Measurements from ENCODE around the gene MEF2A.

MEF2A gene

DNA sequence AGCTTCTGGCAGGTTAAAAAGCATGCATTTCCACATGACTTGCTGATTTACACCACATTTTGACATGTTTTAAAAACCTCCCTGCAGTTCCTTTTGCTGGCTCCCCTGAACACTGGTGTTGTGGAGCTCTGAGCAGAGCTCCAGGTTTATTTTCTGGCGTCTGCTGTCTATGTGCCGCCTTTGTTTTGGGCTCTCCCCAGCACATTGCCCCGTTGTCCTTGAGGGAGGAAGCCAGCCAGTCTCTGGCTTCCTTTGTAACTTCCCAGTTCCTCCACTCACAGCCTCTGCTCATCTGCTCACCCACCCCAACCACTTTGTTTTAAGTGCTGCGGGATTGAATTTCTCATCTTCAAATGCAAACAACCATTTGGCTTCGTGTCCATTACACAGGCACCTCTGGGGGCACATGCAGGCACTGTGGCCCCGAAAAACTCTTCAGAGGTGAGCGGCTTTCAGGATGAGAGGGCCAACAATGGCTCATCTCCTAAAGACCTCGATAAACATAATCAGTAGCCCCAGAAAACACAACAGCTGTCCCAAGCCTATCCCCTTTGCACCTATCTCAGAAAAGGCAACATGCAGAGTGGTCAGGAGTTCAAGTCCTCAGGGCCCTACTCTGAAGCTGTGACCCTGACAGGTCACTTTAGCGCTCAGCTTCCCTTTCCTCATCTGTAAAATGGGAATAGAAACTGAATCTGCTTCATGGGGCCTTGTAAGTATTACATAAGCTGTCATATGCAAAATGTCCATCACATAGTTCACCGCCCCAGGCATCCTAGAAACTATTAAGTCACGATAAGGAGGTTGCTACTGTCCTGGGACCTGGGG, 1.3 kb upstream of the MEF2A start:
- DNase-seq: peak; percentile 74

DNA sequence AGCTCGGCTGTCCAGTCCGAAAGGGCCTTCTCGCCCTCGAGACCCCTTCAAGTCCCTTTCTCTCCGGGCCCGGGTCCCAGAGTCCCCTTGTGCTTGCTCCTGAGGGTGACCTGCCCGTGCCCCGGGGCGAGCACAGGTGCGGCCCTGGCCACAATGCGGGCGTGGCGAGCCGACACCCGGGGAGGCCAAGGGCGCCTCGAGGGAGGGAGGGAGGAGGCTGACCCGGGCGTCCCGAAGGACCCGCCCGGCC, 810 bp upstream of the MEF2A start:
- DNase-seq: no peak

- no peak for DNase-seq
Measured at GRCh38 chr15:99566157-99566897, 543 bp downstream of the MEF2A start.

GRCh38 chr15:99568625-99569352, 3.0 kb downstream of the MEF2A start:
- DNase-seq: no peak

DNA sequence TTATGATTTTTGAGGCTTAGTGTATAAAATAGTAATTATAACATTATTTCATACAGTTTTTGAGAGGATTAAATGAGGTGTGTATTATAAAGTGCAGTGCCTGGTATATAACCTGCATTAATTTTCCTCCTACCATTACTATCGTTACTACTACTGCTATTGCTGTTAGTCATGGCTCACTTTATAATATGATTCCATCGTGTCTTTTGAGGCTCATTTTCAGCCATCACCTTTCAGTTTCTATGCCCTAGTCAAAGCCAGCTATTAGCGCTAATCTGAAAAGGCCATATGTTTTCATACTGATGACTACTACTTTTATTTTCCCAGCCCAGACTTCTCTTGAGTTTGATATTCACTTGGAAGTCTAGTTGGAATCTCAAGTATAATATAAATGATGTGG, 5.5 kb downstream of the MEF2A start:
- DNase-seq: no peak

DNA sequence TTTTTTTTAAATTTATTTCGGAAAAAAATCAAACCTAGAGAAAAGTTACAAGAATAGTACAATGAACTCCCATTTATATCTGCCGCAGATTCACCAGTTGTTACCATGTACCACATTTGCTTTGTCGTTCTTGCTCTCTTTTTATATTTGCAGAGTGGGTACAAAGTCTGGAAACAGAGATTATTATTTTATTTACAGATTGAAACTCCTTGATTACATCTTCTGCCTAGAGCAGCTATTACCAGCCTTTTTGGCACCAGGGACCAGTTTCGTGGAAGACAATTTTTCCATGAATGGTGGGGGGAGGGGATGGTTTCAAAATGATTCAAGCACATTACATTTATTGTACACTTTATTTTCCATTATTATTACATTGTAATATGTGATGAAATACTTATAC, 8.3 kb downstream of the MEF2A start:
- DNase-seq: no peak

- DNase-seq: no peak
Measured at GRCh38 chr15:99574502-99574901, 8.7 kb downstream of the MEF2A start.

DNA sequence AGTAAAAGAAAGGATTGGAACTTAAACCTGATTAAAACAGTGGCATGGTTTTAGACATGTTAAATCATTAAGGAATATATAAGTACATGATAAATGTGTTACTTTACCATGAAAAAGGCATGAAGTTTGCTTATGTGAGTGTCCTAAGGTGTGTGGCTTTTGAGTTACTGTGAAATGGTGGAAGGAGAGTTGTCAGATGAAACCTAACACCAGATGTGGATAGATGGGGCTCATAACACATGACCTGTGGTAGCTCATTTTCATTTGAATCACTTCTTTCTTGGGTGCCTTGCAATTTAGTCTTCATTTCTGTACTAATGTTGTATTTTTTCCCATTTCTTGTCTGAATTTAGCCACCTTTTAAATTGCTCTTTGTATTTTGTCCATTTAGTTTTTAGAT, 13.0 kb downstream of the MEF2A start:
- DNase-seq: no peak

DNA sequence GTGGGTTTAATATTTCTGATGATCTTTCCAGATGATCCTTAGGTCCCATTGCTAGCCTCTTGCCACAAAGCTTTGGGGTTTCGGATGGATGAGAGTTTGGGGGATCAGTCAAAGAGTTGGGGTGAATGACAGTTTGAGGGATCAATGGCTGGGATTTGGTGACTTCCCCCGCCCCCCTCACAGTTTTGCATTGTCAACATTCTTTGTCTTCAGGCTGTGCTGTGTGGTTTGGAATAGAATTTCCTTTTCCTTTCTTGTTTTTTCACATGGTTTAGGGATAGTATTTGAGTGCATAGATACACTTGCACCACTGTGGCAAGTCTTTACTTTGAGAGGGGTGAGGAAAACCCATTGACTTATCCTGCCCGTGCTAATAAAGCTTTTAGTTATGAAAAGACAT, 14.3 kb downstream of the MEF2A start:
- no peak for DNase-seq

GRCh38 chr15:99582508-99582960, 16.8 kb downstream of the MEF2A start:
- DNase-seq: no peak

- no peak for DNase-seq
Measured at GRCh38 chr15:99584081-99584600, 18.4 kb downstream of the MEF2A start.

DNA sequence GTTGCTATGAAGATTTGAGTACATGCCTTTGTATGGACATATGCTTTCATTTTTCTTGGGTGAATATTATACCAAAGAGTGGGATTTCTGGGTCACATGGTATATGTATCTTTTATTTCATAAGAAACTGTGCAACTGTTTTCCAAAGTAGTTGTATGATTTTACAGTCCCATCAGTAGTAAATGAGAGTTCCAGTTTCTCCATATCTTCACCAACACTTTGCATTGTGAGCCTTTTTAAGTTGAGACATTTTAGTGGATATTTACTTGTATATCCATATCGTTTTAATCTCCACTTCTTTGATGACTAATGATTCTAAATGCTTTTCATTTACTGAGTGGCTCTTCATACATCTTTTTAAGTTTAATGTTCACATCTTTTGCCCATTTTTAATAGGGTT, 20.3 kb downstream of the MEF2A start:
- DNase-seq: no peak

- DNase-seq: no peak
Measured at GRCh38 chr15:99589801-99590200, 24.0 kb downstream of the MEF2A start.

- DNase-seq: no peak
Measured at GRCh38 chr15:99590913-99591646, 25.3 kb downstream of the MEF2A start.

GRCh38 chr15:99592145-99592791, 26.5 kb downstream of the MEF2A start:
- DNase-seq: no peak

DNA sequence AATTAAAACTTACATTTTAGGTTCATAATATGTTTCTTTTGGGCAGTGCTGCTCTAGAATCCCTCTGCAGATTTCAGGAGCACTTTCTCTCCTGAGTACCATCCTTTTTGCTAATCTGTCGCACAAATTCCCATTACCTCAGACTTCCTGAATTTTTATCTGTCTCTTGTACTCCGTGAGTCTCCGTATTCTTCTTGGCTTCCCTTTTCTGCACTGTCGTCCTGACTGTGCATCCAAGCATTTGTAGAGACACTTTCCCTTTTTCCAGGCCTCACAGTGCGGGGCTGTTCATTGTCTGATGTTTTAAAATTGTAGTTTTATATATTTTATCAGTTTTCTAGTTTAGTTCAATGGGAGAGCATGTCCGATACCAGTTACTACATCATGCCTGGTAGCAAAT, 27.3 kb downstream of the MEF2A start:
- no peak for DNase-seq

DNA sequence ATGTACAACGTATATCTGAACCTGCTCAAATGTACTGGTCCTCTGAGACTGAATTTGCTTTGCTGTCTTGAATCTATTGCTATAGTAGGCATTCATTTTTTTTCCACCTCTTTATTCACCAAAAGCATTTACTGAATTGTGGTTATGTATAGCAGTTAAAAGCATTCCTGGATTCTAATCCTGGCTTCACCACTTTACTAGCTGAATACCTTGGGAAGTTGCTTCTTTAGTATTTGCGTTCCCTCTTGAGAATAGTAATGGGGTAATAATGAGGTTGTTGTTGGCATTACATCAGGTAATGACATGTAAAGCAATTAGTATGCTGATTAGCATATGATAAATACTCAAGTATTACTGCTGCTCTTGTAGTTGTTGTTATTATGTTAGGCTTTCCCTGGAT, 29.1 kb downstream of the MEF2A start:
- DNase-seq: no peak

- no peak for DNase-seq
Measured at GRCh38 chr15:99598296-99598695, 32.5 kb downstream of the MEF2A start.

DNA sequence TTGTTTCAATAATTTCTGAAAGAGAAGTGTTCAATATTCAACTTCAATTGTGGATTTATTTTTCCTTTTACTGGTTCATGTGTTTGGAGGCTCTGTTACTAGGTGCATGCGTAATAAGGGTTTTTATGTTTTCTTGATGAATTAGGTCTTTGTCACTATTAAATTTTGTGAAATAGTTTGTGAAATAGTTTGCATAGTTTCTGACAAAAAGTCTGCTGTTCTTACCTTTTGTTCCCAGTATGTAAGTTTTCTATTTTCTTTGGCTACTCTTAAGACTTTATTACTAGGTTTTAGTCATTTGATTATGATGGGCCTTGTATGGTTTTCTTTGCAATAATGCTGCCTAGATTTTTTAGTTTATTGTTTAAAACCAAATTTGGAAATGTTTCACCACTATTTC, 38.0 kb downstream of the MEF2A start:
- no peak for DNase-seq

GRCh38 chr15:99604865-99605264, 39.1 kb downstream of the MEF2A start:
- DNase-seq: no peak

GRCh38 chr15:99605490-99605931, 39.7 kb downstream of the MEF2A start:
- no peak for DNase-seq

GRCh38 chr15:99605990-99606389, 40.2 kb downstream of the MEF2A start:
- no peak for DNase-seq
